Measurements from ENCODE around the gene ARSG. TPM values are rescaled to one million over a fixed set of nuclear protein-coding genes. Genes with fewer than 3 reads are reported as not detected.

Gene ARSG
- total RNA-seq, 4 donors from 2014 or later: 3.1 to 6.8 (median 4.4) TPM

- TF ChIP-seq CTCF (IDR thresholded peaks at IDR 0.05; ENCODE audit: low read depth): no peak
These were observed 144.1 kb downstream of the ARSG start for GRCh38 chr17:68435361-68435760.

- TF ChIP-seq CTCF (IDR thresholded peaks at IDR 0.05; ENCODE audit: low read depth): no peak
These were observed 144.9 kb downstream of the ARSG start for GRCh38 chr17:68435876-68436842.

GRCh38 chr17:68437979-68438822 lies 146.9 kb downstream of the ARSG start:
- no peak for TF ChIP-seq CTCF (IDR thresholded peaks at IDR 0.05; ENCODE audit: low read depth)

- no peak for TF ChIP-seq CTCF (IDR thresholded peaks at IDR 0.05; ENCODE audit: low read depth)
These were observed 148.5 kb downstream of the ARSG start for GRCh38 chr17:68439656-68440290.

- TF ChIP-seq CTCF (IDR thresholded peaks at IDR 0.05; ENCODE audit: low read depth): no peak
These were observed 149.2 kb downstream of the ARSG start for GRCh38 chr17:68440526-68440925.

GRCh38 chr17:68441070-68441770 lies 149.9 kb downstream of the ARSG start:
- no peak for TF ChIP-seq CTCF (IDR thresholded peaks at IDR 0.05; ENCODE audit: low read depth)

Measured in subcutaneous adipose tissue (tissue), 4 donors.